ENCODE data around the gene ZNF746.

GRCh38 chr7:149500201-149500600 is 2.6 kb upstream of the ZNF746 start:
- TF ChIP-seq CTCF (conservative IDR thresholded peaks at IDR 0.05), result no peak
- no peak for TF ChIP-seq ZFX (IDR thresholded peaks at IDR 0.05)
